Neutrophil (primary cell): ENCODE measurements around the gene CCDC57.

Experiments used
- H3K27ac ChIP-seq: fragments of 200-600 bp; sonication (generic); 2 replicates; pipeline ENCODE4 v1.5.1; 2016; ENCODE audit warnings: mild to moderate bottlenecking, moderate library complexity
- H3K27me3 ChIP-seq: fragments of 200-600 bp; sonication (generic); 2 replicates; pipeline ENCODE4 v1.6.0; 2016; ENCODE audit warnings: mild to moderate bottlenecking
- H3K36me3 ChIP-seq: fragments of 200-600 bp; sonication (generic); 2 replicates; pipeline ENCODE4 v1.5.1; 2017
- H3K4me1 ChIP-seq, 2 experiments: fragments of 200-600 bp in 1 of 2; sonication (generic) in 1 of 2; 1 replicate in 1 of 2; 2 replicates in 1 of 2; pipeline versions ENCODE4 v1.5.1 to v1.6.1; 2013 to 2016; ENCODE audit warnings: low read depth in 1 of 2, low read length in 1 of 2, mild to moderate bottlenecking in 1 of 2, moderate library complexity in 1 of 2; ENCODE audit not compliant: control insufficient read depth in 1 of 2, insufficient read depth in 1 of 2
- H3K4me3 ChIP-seq, 2 experiments: fragments of 200-600 bp in 1 of 2; sonication (generic) in 1 of 2; 1 replicate in 1 of 2; 2 replicates in 1 of 2; pipeline ENCODE4 v1.5.1; 2013 to 2016; ENCODE audit warnings: low read depth in 1 of 2, low read length in 1 of 2, mild to moderate bottlenecking in 1 of 2, moderate library complexity in 1 of 2
- H3K9me3 ChIP-seq: fragments of 200-600 bp; sonication (generic); 2 replicates; pipeline ENCODE4 v1.5.1; 2016
- CTCF ChIP-seq: fragments of 200-600 bp; sonication (generic); IDR thresholded peaks from 2 replicates; pipeline ENCODE4 v1.5.1; 2016; ENCODE audit warnings: antibody characterized with exemption

Gene CCDC57

GRCh38 chr17:82081966-82082365 lies 130.7 kb downstream of the CCDC57 start:
- Histone ChIP-seq H3K27me3 (no peaks in the 10 kb centered on the region), H3K36me3 (peaks cover 43% of the 10 kb centered on the region), H3K9me3 (no peaks in the 10 kb centered on the region), H3K27ac (no peak overlapping the region), H3K4me3 (no peak overlapping the region), H3K4me1 (no peaks in the 10 kb centered on the region)
- no peak for TF ChIP-seq CTCF

- TF ChIP-seq CTCF = no peak
- H3K4me3 ChIP-seq = no peak overlapping the region
- H3K36me3 ChIP-seq = peaks cover 40% of the 10 kb centered on the region
These were observed 131.1 kb downstream of the CCDC57 start for GRCh38 chr17:82081546-82081945.

GRCh38 chr17:82080789-82081464 lies 131.7 kb downstream of the CCDC57 start:
- Histone ChIP-seq H3K27me3 (no peaks in the 10 kb centered on the region), H3K4me3 (no peak overlapping the region), H3K36me3 (peaks cover 34% of the 10 kb centered on the region), H3K9me3 (no peaks in the 10 kb centered on the region), H3K27ac (no peak overlapping the region), H3K4me1 (no peaks in the 10 kb centered on the region)
- TF ChIP-seq CTCF = no peak

More at GRCh38 chr17:82081546-82081945, 131.1 kb downstream of the CCDC57 start:
- no peak overlapping the region for H3K27ac ChIP-seq
- H3K4me1 ChIP-seq = no peaks in the 10 kb centered on the region
- no peaks in the 10 kb centered on the region for H3K27me3 ChIP-seq
- no peaks in the 10 kb centered on the region for H3K9me3 ChIP-seq

- no peak overlapping the region for H3K27ac ChIP-seq
- H3K4me3 ChIP-seq = no peak overlapping the region
- no peaks in the 10 kb centered on the region for H3K4me1 ChIP-seq
- no peaks in the 10 kb centered on the region for H3K9me3 ChIP-seq
- no peak for TF ChIP-seq CTCF
- H3K27me3 ChIP-seq = no peaks in the 10 kb centered on the region
- H3K36me3 ChIP-seq = peaks cover 28% of the 10 kb centered on the region
These were observed 132.4 kb downstream of the CCDC57 start for GRCh38 chr17:82080048-82080788.

GRCh38 chr17:82079001-82079677 lies 133.5 kb downstream of the CCDC57 start:
- H3K36me3 ChIP-seq = peaks cover 25% of the 10 kb centered on the region

More at GRCh38 chr17:82079001-82079677, 133.5 kb downstream of the CCDC57 start:
- H3K27me3 ChIP-seq = no peaks in the 10 kb centered on the region
- no peaks in the 10 kb centered on the region for H3K9me3 ChIP-seq
- no peak overlapping the region for H3K27ac ChIP-seq
- no peaks in the 10 kb centered on the region for H3K4me1 ChIP-seq
- H3K4me3 ChIP-seq = no peak overlapping the region
- TF ChIP-seq CTCF = no peak
